Liver (tissue), 9 donors: ENCODE results near the gene RGS14. TPM values are rescaled to one million over a fixed set of nuclear protein-coding genes. Genes with fewer than 3 reads are reported as not detected.

Experiments
- DNase-seq: peaks from one replicate; pipeline ENCODE4 v3.0.0-alpha.2; 2017; ENCODE audit warnings: low spot score
- H3K27ac ChIP-seq, 2 donors: one replicate each; pipeline ENCODE4 v1.7.0; 2013; ENCODE audit warnings: inconsistent platforms in 2 of 2, low read length in 2 of 2, control low read depth in 1 of 2, low read depth in 1 of 2, mild to moderate bottlenecking in 1 of 2
- H3K27me3 ChIP-seq, 4 donors: one replicate each; pipeline versions ENCODE4 v1.6.1 to v1.7.0; 2013; ENCODE audit warnings: low read length in 3 of 4, inconsistent platforms in 1 of 4, mild to moderate bottlenecking in 1 of 4, moderate library complexity in 1 of 4; ENCODE audit not compliant: control insufficient read depth in 4 of 4, insufficient read depth in 4 of 4
- H3K36me3 ChIP-seq, 4 donors: one replicate each; pipeline versions ENCODE4 v1.6.1 to v1.7.0; 2013; ENCODE audit warnings: low read length in 3 of 4, mild to moderate bottlenecking in 3 of 4, low read depth in 1 of 4, moderate library complexity in 1 of 4; ENCODE audit not compliant: control insufficient read depth in 4 of 4, insufficient read depth in 3 of 4
- H3K4me1 ChIP-seq, 4 donors: one replicate each; pipeline versions ENCODE4 v1.6.1 to v1.7.0; 2013; ENCODE audit warnings: low read length in 3 of 4, mild to moderate bottlenecking in 3 of 4, moderate library complexity in 1 of 4; ENCODE audit not compliant: control insufficient read depth in 4 of 4, insufficient read depth in 4 of 4
- H3K4me3 ChIP-seq, 3 donors: one replicate each; pipeline versions ENCODE4 v1.6.1 to v1.7.0; 2013; ENCODE audit warnings: low read length in 3 of 3, control low read depth in 1 of 3, low read depth in 1 of 3, mild to moderate bottlenecking in 1 of 3
- H3K9ac ChIP-seq, 2 donors: one replicate each; pipeline ENCODE4 v1.7.0; 2013; ENCODE audit warnings: low read length in 2 of 2, mild to moderate bottlenecking in 2 of 2, moderate library complexity in 2 of 2, control low read depth in 1 of 2, low read depth in 1 of 2
- H3K9me3 ChIP-seq, 4 donors: one replicate each; pipeline versions ENCODE4 v1.6.1 to v1.7.0; 2013; ENCODE audit warnings: low read length in 3 of 4; ENCODE audit not compliant: control insufficient read depth in 4 of 4
- FOXA2 ChIP-seq: IDR thresholded peaks from 2 replicates; pipeline ENCODE4 v1.6.1; 2016; ENCODE audit warnings: antibody characterized with exemption
- GABPA ChIP-seq, 2 donors: IDR thresholded peaks in 1 of 2; conservative IDR thresholded peaks in 1 of 2; 2 replicates each; pipeline ENCODE4 v1.6.1; 2016; ENCODE audit warnings: antibody characterized with exemption in 2 of 2, mild to moderate bottlenecking in 1 of 2, moderate library complexity in 1 of 2
- HNF4A ChIP-seq, 2 donors: conservative IDR thresholded peaks; 2 replicates each; pipeline ENCODE4 v1.6.1; 2016; ENCODE audit warnings: antibody characterized with exemption in 2 of 2, mild to moderate bottlenecking in 2 of 2
- HNF4G ChIP-seq: IDR thresholded peaks from 2 replicates; pipeline ENCODE4 v1.6.1; 2016; ENCODE audit warnings: antibody characterized with exemption
- JUND ChIP-seq, 2 donors: IDR thresholded peaks; 2 replicates each; pipeline ENCODE4 v1.6.1; 2016; ENCODE audit warnings: antibody characterized with exemption in 2 of 2
- MAX ChIP-seq: IDR thresholded peaks from 2 replicates; pipeline ENCODE4 v1.6.1; 2016; ENCODE audit warnings: antibody characterized with exemption
- NR2F2 ChIP-seq: IDR thresholded peaks from 2 replicates; pipeline ENCODE4 v1.6.1; 2016; ENCODE audit warnings: antibody characterized with exemption
- RAD21 ChIP-seq, 2 donors: IDR thresholded peaks; 2 replicates each; pipeline ENCODE4 v1.6.1; 2016; ENCODE audit warnings: antibody characterized with exemption in 2 of 2, mild to moderate bottlenecking in 2 of 2
- RXRA ChIP-seq, 2 donors: IDR thresholded peaks; 2 replicates each; pipeline ENCODE4 v1.6.1; 2017 to 2018; ENCODE audit warnings: antibody characterized with exemption in 2 of 2, mild to moderate bottlenecking in 1 of 2
- TAF1 ChIP-seq: conservative IDR thresholded peaks from 2 replicates; pipeline ENCODE4 v1.6.1; 2016; ENCODE audit warnings: antibody characterized with exemption, mild to moderate bottlenecking
- YY1 ChIP-seq: IDR thresholded peaks from 2 replicates; pipeline ENCODE4 v1.6.1; 2016; ENCODE audit warnings: antibody characterized with exemption, mild to moderate bottlenecking
- ZBTB33 ChIP-seq: IDR thresholded peaks from 2 replicates; pipeline ENCODE4 v1.6.1; 2016; ENCODE audit warnings: antibody characterized with exemption
- WGBS: extraction: QIAGEN DNeasy Blood & Tissue Kit; methylation state at CpG from one replicate; pipeline ENCODE4 v1.1.7; 2013; 5-methylcytosine and 5-hydroxymethylcytosine counted together
- polyA plus RNA-seq, 2 donors: library from polyadenylated mRNA; stranded (reverse) in 1 of 2; unstranded in 1 of 2; fragments of 200-250 nt in 1 of 2; fragments of >200 nt in 1 of 2; fragmentation: Nextera tagmentation in 1 of 2; extraction: Ambion mirVana in 1 of 2; gene quantifications; one replicate each; pipeline versions ENCODE4 v1.2.1 to v1.2.3, GENCODE V29; 2013 to 2015
- total RNA-seq, 2 donors: library from RNA; depleted of rRNA; stranded (reverse); fragments of >200 nt; gene quantifications; one replicate each; pipeline ENCODE4 v1.2.3, GENCODE V29; 2014
- TF ChIP-seq, protein P1 (sequence below): fragments of 150-350 bp; IDR thresholded peaks from 2 replicates; pipeline ENCODE4 v1.5.1; 2017; ENCODE audit warnings: improper control_type of control experiment, low read depth, low read length; ENCODE audit not compliant: missing input control
- TF ChIP-seq, protein P2 (sequence below): IDR thresholded peaks from 2 replicates; pipeline ENCODE4 v1.6.1; 2016; ENCODE audit warnings: antibody characterized with exemption
- donor health status: healthy.
- donor health status: healthy.
- donor health status: healthy.
- donor health status: healthy.
- donor health status: healthy.

The RGS14 gene
- total and polyA plus RNA-seq, 4 donors, result 10.2 to 53.8 (median 33.3) TPM

- Histone ChIP-seq H3K27me3 (no peaks in the 10 kb centered on the region), H3K4me3 (no peak overlapping the region), H3K36me3 (peaks cover 8 to 30% (median 12%) of the 10 kb centered on the region in 4 donors), H3K27ac (no peak overlapping the region), H3K9ac (no peak overlapping the region), H3K4me1 (peaks cover 3 to 9% (median 7%) of the 10 kb centered on the region in 4 donors), H3K9me3 (no peaks in the 10 kb centered on the region)
- TF ChIP-seq HNF4A (conservative IDR thresholded peaks at IDR 0.05) (no peak), JUND (IDR thresholded peaks at IDR 0.05) (no peak), TAF1 (no peak), ZBTB33 (no peak), YY1 (no peak), FOXA2 (no peak), MAX (no peak), RAD21 (IDR thresholded peaks at IDR 0.05) (no peak)
- TF ChIP-seq, protein P1, sequence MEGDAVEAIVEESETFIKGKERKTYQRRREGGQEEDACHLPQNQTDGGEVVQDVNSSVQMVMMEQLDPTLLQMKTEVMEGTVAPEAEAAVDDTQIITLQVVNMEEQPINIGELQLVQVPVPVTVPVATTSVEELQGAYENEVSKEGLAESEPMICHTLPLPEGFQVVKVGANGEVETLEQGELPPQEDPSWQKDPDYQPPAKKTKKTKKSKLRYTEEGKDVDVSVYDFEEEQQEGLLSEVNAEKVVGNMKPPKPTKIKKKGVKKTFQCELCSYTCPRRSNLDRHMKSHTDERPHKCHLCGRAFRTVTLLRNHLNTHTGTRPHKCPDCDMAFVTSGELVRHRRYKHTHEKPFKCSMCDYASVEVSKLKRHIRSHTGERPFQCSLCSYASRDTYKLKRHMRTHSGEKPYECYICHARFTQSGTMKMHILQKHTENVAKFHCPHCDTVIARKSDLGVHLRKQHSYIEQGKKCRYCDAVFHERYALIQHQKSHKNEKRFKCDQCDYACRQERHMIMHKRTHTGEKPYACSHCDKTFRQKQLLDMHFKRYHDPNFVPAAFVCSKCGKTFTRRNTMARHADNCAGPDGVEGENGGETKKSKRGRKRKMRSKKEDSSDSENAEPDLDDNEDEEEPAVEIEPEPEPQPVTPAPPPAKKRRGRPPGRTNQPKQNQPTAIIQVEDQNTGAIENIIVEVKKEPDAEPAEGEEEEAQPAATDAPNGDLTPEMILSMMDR, result no peak
- TF ChIP-seq, protein P2, sequence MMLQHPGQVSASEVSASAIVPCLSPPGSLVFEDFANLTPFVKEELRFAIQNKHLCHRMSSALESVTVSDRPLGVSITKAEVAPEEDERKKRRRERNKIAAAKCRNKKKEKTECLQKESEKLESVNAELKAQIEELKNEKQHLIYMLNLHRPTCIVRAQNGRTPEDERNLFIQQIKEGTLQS, result no peak
- 86% methylated on average over 28 of the region's 28 CpGs for WGBS
- DNase-seq, result no peak
These were observed 29.9 kb upstream of the RGS14 start for GRCh38 chr5:177327539-177328522.

DNA sequence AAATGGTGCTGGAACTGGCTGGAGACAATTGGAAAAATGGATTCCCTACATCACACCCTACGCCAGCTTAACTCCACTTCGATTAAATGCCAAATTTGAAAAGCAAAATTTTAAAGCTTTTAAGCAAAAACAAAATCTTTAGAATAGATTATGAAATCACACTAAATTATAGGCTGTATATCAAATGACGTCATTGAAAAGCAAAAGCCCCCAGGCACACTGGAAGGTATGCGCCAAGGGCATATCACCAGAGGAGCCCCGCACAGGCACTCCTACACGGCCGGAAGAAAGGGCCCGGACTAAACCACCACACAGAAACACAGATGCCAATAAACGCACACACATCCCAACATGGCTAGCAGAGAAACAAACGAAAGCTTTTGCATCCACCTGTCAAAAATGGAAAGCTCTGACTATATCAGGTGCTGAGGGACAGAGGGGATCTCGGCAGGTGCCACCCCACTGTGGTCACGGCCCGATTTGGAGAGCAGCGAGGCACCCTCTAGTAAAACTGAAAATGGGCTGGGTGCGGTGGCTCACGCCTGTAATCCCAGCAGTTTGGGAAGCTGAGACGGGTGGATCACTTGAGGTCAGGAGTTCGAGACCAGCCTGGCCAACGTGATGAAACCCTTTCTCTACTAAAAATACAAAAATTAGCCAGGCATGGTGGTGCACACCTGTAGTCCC lies 29.0 kb upstream of the RGS14 start:
- peaks cover 3 to 9% (median 7%) of the 10 kb centered on the region in 4 donors for H3K4me1 ChIP-seq
- H3K9me3 ChIP-seq, result no peaks in the 10 kb centered on the region
- TF ChIP-seq, protein P2, result no peak
- no peak for TF ChIP-seq RXRA (IDR thresholded peaks at IDR 0.05)
- no peak for TF ChIP-seq HNF4G
- TF ChIP-seq RAD21 (IDR thresholded peaks at IDR 0.05), result no peak
- no peak for TF ChIP-seq GABPA (IDR thresholded peaks at IDR 0.05 in 1 of 2, conservative IDR thresholded peaks at IDR 0.05 in 1 of 2)
- no peak for TF ChIP-seq NR2F2
- TF ChIP-seq MAX, result no peak
- no peak for DNase-seq
- no peaks in the 10 kb centered on the region for H3K27me3 ChIP-seq
- no peak overlapping the region for H3K27ac ChIP-seq
- no peak overlapping the region for H3K4me3 ChIP-seq
- WGBS, result 93% methylated on average over 19 of the region's 19 CpGs
- H3K9ac ChIP-seq, result no peak overlapping the region
- peaks cover 11 to 39% (median 17%) of the 10 kb centered on the region in 4 donors for H3K36me3 ChIP-seq
